Eye (tissue), 1 donor: ENCODE data around the gene DMD.
A peak's percentile ranks its signal among the peaks of the same experiment; 100 is the strongest.
"Not testable (repeated sequence)": the region's sequence is repeated elsewhere in the genome, so short reads cannot be mapped to it uniquely, and the experiment has no call there.

Experiments used
- DNase-seq: peaks from one replicate; pipeline ENCODE4 v3.0.0-alpha.2; 2015

The DMD gene

GRCh38 chrX:33211356-33212260, at the start of gene DMD:
Gene DMD, minus strand, starts transcription at chrX:33211549. Its CDS starts 237 bp downstream, at chrX:33211312.
- DNase-seq: peak; percentile 21

- DNase-seq: no peak
Observed at GRCh38 chrX:33252306-33252825, 41.0 kb upstream of the DMD start.

- DNase-seq: no peak
Observed at GRCh38 chrX:33218819-33219218, 7.5 kb upstream of the DMD start.

- DNase-seq: no peak
Observed at GRCh38 chrX:33210156-33210555, 1.2 kb downstream of the DMD start.

- DNase-seq: no peak
Observed at GRCh38 chrX:33207056-33207455, 4.3 kb downstream of the DMD start.

- no peak for DNase-seq
Observed at GRCh38 chrX:33205321-33205720, 6.0 kb downstream of the DMD start.

- peak; percentile 8 for DNase-seq
Observed at GRCh38 chrX:33204889-33205288, 6.5 kb downstream of the DMD start.

GRCh38 chrX:33198561-33199279, 12.6 kb downstream of the DMD start:
- no peak for DNase-seq

GRCh38 chrX:33195698-33196097, 15.7 kb downstream of the DMD start:
- no peak for DNase-seq

GRCh38 chrX:33194876-33195433, 16.4 kb downstream of the DMD start:
- DNase-seq: no peak

GRCh38 chrX:33194289-33194688, 17.1 kb downstream of the DMD start:
- DNase-seq: no peak

- no peak for DNase-seq
Observed at GRCh38 chrX:33190016-33190415, 21.3 kb downstream of the DMD start.

GRCh38 chrX:33188881-33189280, 22.5 kb downstream of the DMD start:
- DNase-seq: no peak

- DNase-seq: no peak
Observed at GRCh38 chrX:33188286-33188685, 23.1 kb downstream of the DMD start.

GRCh38 chrX:33184803-33185202, 26.5 kb downstream of the DMD start:
- DNase-seq: not testable (repeated sequence)

- DNase-seq: peak; percentile 23
Observed at GRCh38 chrX:33183361-33183760, 28.0 kb downstream of the DMD start.

GRCh38 chrX:33178690-33179089, 32.7 kb downstream of the DMD start:
- no peak for DNase-seq

- DNase-seq: no peak
Observed at GRCh38 chrX:33178218-33178617, 33.1 kb downstream of the DMD start.

- no peak for DNase-seq
Observed at GRCh38 chrX:33175201-33175600, 36.1 kb downstream of the DMD start.

GRCh38 chrX:33171041-33171440, 40.3 kb downstream of the DMD start:
- no peak for DNase-seq

- no peak for DNase-seq
Observed at GRCh38 chrX:33161829-33162228, 49.5 kb downstream of the DMD start.

- DNase-seq: no peak
Observed at GRCh38 chrX:33160273-33160672, 51.1 kb downstream of the DMD start.

GRCh38 chrX:33156152-33156726, 55.1 kb downstream of the DMD start:
- no peak for DNase-seq
